Choroid plexus epithelial cell (primary cell): ENCODE results near the gene MAP7.

Experiments
- DNase-seq: peaks from one replicate; pipeline ENCODE4 v3.0.0-alpha.2; 2010; ENCODE audit warnings: low read depth
- H3K4me3 ChIP-seq: 2 replicates; pipeline ENCODE4 v1.5.1; 2011; ENCODE audit warnings: low read depth, mild to moderate bottlenecking, control low read depth, low read length, moderate library complexity
- CTCF ChIP-seq: conservative IDR thresholded peaks from 2 replicates; pipeline ENCODE4 v1.5.1; 2011; ENCODE audit warnings: low read depth, mild to moderate bottlenecking, control low read depth, inconsistent platforms, low read length, moderate library complexity

MAP7 gene

GRCh38 chr6:136520517-136520916 is 29.7 kb downstream of the MAP7 start:
- no peak for TF ChIP-seq CTCF
- DNase-seq = no peak
- no peak overlapping the region for H3K4me3 ChIP-seq

GRCh38 chr6:136517582-136517981 is 32.6 kb downstream of the MAP7 start:
- no peak overlapping the region for H3K4me3 ChIP-seq
- DNase-seq = no peak
- TF ChIP-seq CTCF = no peak

- H3K4me3 ChIP-seq = no peak overlapping the region
- DNase-seq = no peak
- no peak for TF ChIP-seq CTCF
Observed at GRCh38 chr6:136517002-136517401, 33.2 kb downstream of the MAP7 start.

GRCh38 chr6:136514591-136514990 is 35.6 kb downstream of the MAP7 start:
- no peak for DNase-seq
- no peak overlapping the region for H3K4me3 ChIP-seq
- TF ChIP-seq CTCF = no peak

- TF ChIP-seq CTCF = no peak
- no peak overlapping the region for H3K4me3 ChIP-seq
- DNase-seq = no peak
Observed at GRCh38 chr6:136511926-136512325, 38.3 kb downstream of the MAP7 start.

GRCh38 chr6:136511397-136511796 is 38.8 kb downstream of the MAP7 start:
- H3K4me3 ChIP-seq = no peak overlapping the region
- no peak for DNase-seq
- no peak for TF ChIP-seq CTCF

- H3K4me3 ChIP-seq = no peak overlapping the region
- no peak for TF ChIP-seq CTCF
- DNase-seq = no peak
Observed at GRCh38 chr6:136510782-136511181, 39.4 kb downstream of the MAP7 start.
